HCT116 (cell line): Measurements from ENCODE around the gene BRINP1.

Experiments used
- CEBPB ChIP-seq: IDR thresholded peaks from 2 replicates; pipeline ENCODE4 v1.6.1; 2012; ENCODE audit warnings: low read depth
- CTCF ChIP-seq, 3 experiments: fragments of 200-600 bp in 1 of 3; sonication (generic) in 1 of 3; IDR thresholded peaks in 2 of 3; conservative IDR thresholded peaks in 1 of 3; 2 replicates each; pipeline ENCODE4 v1.5.1; 2012 to 2017; ENCODE audit warnings: low read depth in 2 of 3, low read length in 2 of 3, antibody characterized with exemption in 1 of 3, borderline replicate concordance in 1 of 3, control low read depth in 1 of 3, mild to moderate bottlenecking in 1 of 3, mixed read lengths in 1 of 3, mixed run types in 1 of 3, moderate library complexity in 1 of 3; ENCODE audit not compliant: insufficient read depth in 1 of 3
- EGR1 ChIP-seq: IDR thresholded peaks from 2 replicates; pipeline ENCODE4 v1.6.1; 2012; ENCODE audit warnings: low read depth
- ELF1 ChIP-seq: IDR thresholded peaks from 2 replicates; pipeline ENCODE4 v1.6.1; 2012; ENCODE audit warnings: low read depth, borderline replicate concordance
- EZH2 ChIP-seq: fragments of 200-600 bp; sonication (generic); IDR thresholded peaks from 2 replicates; pipeline ENCODE4 v1.6.1; 2017; ENCODE audit warnings: antibody characterized with exemption, mixed run types
- EZH2phosphoT487 ChIP-seq: fragments of 200-600 bp; IDR thresholded peaks from 2 replicates; pipeline ENCODE4 v1.6.1; 2018; ENCODE audit warnings: antibody characterized with exemption, borderline replicate concordance
- JUND ChIP-seq: IDR thresholded peaks from 2 replicates; pipeline ENCODE4 v1.6.1; 2012
- MAX ChIP-seq: IDR thresholded peaks from 2 replicates; pipeline ENCODE4 v1.6.1; 2012
- POLR2A ChIP-seq: IDR thresholded peaks from 2 replicates; pipeline ENCODE4 v1.7.0; 2011; ENCODE audit warnings: borderline replicate concordance; ENCODE audit not compliant: insufficient read depth, insufficient read length; ENCODE audit errors: extremely low read depth
- POLR2AphosphoS5 ChIP-seq: IDR thresholded peaks from 2 replicates; pipeline ENCODE4 v1.6.1; 2011; ENCODE audit warnings: mild to moderate bottlenecking, low read depth, low read length, moderate library complexity
- RAD21 ChIP-seq: IDR thresholded peaks from 2 replicates; pipeline ENCODE4 v1.6.1; 2012; ENCODE audit warnings: low read depth, mild to moderate bottlenecking
- REST ChIP-seq: IDR thresholded peaks from 2 replicates; pipeline ENCODE4 v1.6.1; 2012; ENCODE audit warnings: low read depth
- ZNF274 ChIP-seq: fragments of 200-500 bp; sonication (Bioruptor generic); IDR thresholded peaks from 2 replicates; pipeline ENCODE4 v1.6.1; 2014; ENCODE audit warnings: mild to moderate bottlenecking, low read depth, low read length, inconsistent platforms

- TF ChIP-seq POLR2A (no peak), CTCF (IDR thresholded peaks at IDR 0.05 in 2 of 3, conservative IDR thresholded peaks at IDR 0.05 in 1 of 3; ENCODE audit: borderline replicate concordance in 1 of 3, insufficient read depth in 1 of 3, low read depth in 2 of 3, low read length in 2 of 3) (no peak), ZNF274 (no peak), JUND (no peak), MAX (no peak), POLR2AphosphoS5 (no peak), ELF1 (no peak), CEBPB (no peak), EZH2 (no peak), REST (no peak), EGR1 (no peak), EZH2phosphoT487 (no peak), RAD21 (no peak)
Observed at GRCh38 chr9:119126040-119126439, 243.2 kb downstream of the BRINP1 start.
